Stimulated activated naive CD8-positive, alpha-beta T cell treated with anti-CD3 and anti-CD28 coated beads, Interleukin-15, amount 100 ng/mL, for 72 hours (primary cell): ENCODE measurements around the gene NUP93.

Source experiments
- ATAC-seq: fragments of 150-1000 bp; cut with Tn5 transposase; 2 replicates; pipeline ENCODE4 v1.10.0; 2021; ENCODE audit warnings: mild to moderate bottlenecking, moderate library complexity
- DNase-seq, 2 donors: peaks; one replicate each; pipeline ENCODE4 v3.0.0; 2021 to 2022
- H3K27ac Mint-ChIP-seq, 2 donors: one replicate each; pipeline ENCODE4 v1.8.0; 2022; ENCODE audit warnings: mild to moderate bottlenecking in 2 of 2, mixed read lengths in 2 of 2, moderate library complexity in 2 of 2
- H3K27me3 Mint-ChIP-seq: one replicate; pipeline ENCODE4 v1.8.0; 2022; ENCODE audit warnings: mixed read lengths
- H3K4me1 Mint-ChIP-seq: one replicate; pipeline ENCODE4 v1.8.0; 2022; ENCODE audit warnings: mild to moderate bottlenecking, mixed read lengths
- H3K4me3 Mint-ChIP-seq, 2 donors: one replicate each; pipeline ENCODE4 v1.8.0; 2022; ENCODE audit warnings: mild to moderate bottlenecking in 2 of 2, mixed read lengths in 2 of 2, moderate library complexity in 1 of 2
- H3K9me3 Mint-ChIP-seq, 2 donors: one replicate each; pipeline ENCODE4 v1.8.0; 2022; ENCODE audit warnings: mixed read lengths in 2 of 2

NUP93 gene

DNA sequence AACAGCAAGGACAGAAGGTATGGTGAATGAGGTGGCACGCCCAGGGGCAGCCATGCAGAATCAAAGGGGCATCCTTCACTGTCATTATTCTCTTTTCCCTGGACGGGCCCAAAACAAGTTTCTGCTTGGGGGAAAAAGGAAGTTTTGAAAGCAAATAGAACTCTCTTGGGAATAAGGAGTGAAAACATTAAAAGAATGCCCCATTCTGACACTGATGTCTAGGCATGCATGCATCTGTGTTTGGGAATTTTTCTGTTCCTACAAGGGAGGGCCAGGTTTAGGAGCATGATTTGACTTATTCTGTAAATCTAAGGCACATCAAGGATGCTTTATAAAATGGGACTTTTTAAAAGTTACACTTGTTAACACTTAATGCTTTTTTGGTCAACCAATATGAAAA lies 100.7 kb downstream of the NUP93 start:
- H3K27ac Mint-ChIP-seq: no peak overlapping the region
- ATAC-seq (no peak), DNase-seq (no peak)
- no peak overlapping the region for H3K4me3 Mint-ChIP-seq
- no peaks in the 10 kb centered on the region for H3K27me3 Mint-ChIP-seq
- H3K9me3 Mint-ChIP-seq: no peaks in the 10 kb centered on the region
- peaks cover 6% of the 10 kb centered on the region for H3K4me1 Mint-ChIP-seq

DNA sequence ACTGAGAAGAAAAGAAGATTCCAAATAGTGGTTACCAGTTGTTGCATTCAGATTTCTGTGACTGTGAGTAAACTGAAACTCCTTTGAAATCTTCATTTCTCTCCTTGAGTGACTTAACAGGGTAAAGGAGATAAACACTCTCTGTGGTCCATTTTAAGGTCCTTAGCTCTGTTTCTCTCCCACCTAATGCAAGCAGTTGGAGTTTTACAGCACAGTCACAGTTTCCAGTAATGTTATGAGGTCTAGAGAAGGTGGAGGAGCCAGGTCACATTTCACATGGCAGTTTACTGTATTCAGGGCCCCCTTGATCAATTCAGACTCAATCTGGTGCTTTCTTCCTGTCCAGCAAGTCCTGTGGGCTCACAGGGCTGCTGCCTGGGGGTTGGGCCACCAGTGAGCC lies 102.8 kb downstream of the NUP93 start:
- Mint-ChIP-seq H3K9me3 (no peaks in the 10 kb centered on the region), H3K4me3 (no peak overlapping the region), H3K4me1 (peaks cover 6% of the 10 kb centered on the region), H3K27ac (peak overlapping the region in 1 of 2 donors; percentile 60), H3K27me3 (no peaks in the 10 kb centered on the region)
- ATAC-seq (peak; percentile 59), DNase-seq (no peak)

DNA sequence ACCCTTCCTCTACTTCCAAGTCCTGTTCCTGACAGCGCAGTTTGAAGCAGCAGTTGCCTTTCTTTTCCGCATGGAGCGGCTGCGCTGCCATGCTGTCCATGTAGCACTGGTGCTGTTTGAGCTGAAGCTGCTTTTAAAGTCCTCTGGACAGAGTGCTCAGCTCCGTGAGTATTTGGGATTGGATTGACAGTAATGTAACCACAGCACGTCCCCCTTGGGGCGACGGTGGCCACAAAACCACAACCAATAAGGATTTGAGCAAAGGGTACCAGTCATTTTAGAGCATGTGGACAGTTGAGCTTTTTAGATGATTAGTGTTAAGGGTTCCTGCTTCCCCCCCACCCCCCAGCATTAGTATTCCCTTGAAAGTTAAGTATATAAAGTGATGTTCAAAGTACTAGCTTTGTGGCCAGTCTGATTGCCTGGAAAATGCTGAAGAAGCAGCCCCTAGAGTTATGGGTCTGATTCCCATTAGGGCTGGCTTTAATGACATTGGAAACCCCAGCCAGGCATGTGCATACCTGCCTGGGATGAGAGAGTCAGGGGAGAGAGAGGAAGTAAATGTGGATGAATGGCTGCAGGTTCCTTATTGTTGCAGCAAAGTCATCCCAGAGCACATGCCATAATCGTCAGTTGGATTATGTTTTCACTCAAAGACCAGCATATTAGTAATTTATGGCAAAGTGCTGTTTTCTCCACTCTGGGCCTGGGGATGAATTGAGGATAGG lies 103.5 kb downstream of the NUP93 start:
- Mint-ChIP-seq H3K27me3 (no peaks in the 10 kb centered on the region), H3K4me3 (no peak overlapping the region), H3K4me1 (peaks cover 6% of the 10 kb centered on the region), H3K9me3 (no peaks in the 10 kb centered on the region), H3K27ac (no peak overlapping the region)
- ATAC-seq (no peak), DNase-seq (no peak)

DNA sequence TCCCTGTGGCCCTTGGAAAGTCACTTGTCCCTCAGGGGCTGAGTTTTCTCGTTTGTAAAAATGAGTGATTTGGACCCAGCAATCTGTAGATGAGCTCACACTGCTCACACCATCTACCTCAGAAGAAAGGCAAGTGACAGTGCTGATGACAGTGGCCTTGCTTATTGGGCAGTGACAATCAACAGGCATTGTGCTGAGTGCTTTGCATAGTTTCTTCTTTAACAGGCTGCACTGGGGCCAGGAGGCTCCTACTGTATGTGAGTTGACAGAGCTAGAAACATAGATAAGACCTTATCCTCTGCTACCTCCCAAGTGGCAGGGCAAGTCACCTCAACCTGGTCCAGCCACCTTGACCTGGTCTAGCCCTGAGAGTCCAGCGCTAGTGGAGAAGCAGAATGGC lies 105.4 kb downstream of the NUP93 start:
- Mint-ChIP-seq H3K4me3 (no peak overlapping the region), H3K4me1 (peaks cover 6% of the 10 kb centered on the region), H3K27me3 (no peaks in the 10 kb centered on the region), H3K9me3 (no peaks in the 10 kb centered on the region), H3K27ac (no peak overlapping the region)
- no peak for DNase-seq
- no peak for ATAC-seq

DNA sequence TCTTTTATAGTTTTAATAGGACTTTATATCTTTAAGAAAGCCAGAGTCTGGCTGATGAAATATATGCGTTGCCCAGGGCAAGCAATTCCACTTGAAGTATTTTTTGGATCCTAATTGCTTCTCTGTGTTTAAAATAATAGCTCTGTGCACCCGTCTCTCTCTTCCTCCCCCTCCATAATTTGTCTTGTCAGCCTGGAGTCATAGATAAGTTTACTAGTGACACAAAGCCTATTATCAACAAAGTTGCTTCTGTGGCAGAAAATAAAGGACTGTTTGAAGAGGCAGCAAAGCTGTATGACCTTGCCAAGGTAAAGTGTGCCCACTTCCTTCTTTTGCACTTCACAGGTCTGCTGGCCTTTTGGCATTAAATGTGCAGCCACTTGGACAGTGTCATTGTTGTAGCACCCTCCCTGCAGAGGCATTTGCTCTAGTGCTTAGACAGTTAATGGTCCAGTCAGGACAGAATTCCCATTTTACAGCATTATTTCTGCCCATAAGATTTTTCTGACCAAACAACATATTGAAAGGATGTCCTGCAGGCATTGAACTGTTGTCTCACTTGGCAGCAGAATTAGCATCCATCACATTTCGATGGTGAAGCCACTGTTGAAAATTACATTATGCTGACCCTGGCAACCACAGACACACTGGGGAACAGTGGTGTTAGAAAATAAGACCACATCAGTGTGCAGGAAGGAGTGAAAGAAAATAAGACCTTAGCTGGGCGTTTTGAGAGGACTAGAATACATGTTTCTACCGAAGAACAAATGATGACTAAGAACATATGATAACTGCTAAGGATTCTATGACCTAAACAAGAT lies 106.7 kb downstream of the NUP93 start:
- Mint-ChIP-seq H3K9me3 (no peaks in the 10 kb centered on the region), H3K4me3 (no peak overlapping the region), H3K4me1 (peaks cover 6% of the 10 kb centered on the region), H3K27me3 (no peaks in the 10 kb centered on the region), H3K27ac (peak overlapping the region; percentile 22 to 41)
- DNase-seq (no peak), ATAC-seq (no peak)

DNA sequence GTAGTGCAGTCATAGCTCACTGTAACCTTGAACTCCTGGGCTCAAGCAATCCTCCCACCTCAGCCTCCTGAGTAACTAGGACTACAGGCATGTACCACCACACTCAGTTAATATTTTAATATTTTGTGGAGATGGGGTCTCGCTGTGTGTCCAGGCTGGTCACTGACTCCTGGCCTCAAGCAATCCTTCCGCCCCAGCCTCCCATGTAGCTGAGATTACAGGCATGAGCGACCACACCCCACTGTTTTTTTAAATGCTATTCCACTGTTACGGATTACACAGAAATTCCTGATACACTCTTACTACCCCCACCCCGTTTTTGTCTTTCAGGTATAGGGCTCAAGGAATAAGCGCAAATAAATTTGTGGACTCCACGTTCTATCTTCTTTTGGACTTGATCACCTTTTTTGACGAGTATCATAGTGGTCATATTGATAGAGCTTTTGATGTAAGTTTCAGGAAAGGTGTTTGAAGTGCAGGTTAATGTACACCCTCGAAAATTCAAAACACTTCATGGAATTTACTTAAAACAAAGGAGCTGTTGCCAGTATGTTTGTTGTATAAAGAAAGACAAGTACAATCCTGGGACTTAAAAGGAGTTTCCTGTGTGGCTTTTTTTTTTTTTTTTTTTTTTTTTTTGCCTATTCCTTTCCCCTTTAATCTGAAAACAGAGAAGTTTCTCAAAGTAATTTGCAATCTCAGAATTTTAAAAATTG lies 108.9 kb downstream of the NUP93 start:
- no peak for ATAC-seq

DNA sequence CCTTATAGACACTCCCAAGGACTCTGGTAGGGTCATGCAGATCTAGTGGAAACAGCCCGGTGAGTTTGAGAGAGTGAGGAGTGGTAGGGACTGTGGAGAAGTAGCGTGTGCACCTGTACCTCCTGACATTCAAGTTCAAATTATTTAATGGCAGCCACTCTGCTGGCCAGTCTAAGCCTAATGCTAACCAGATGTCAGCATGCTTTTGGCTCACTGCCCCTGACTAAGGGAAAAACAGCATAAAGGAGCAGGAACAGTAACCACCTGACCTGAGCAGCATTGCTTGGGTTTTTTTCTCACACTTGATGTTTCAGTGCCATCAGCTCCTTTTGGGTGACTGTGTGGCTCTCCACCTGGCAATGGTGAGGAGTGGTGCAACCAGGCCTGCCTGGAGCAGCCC lies 111.3 kb downstream of the NUP93 start:
- DNase-seq: no peak

More for the DNA sequence above, 108.9 kb downstream of the NUP93 start:
- H3K9me3 Mint-ChIP-seq: no peaks in the 10 kb centered on the region
- no peak for DNase-seq
- no peak overlapping the region for H3K4me3 Mint-ChIP-seq
- no peaks in the 10 kb centered on the region for H3K27me3 Mint-ChIP-seq
- H3K4me1 Mint-ChIP-seq: no peaks in the 10 kb centered on the region
- no peak overlapping the region for H3K27ac Mint-ChIP-seq

DNA sequence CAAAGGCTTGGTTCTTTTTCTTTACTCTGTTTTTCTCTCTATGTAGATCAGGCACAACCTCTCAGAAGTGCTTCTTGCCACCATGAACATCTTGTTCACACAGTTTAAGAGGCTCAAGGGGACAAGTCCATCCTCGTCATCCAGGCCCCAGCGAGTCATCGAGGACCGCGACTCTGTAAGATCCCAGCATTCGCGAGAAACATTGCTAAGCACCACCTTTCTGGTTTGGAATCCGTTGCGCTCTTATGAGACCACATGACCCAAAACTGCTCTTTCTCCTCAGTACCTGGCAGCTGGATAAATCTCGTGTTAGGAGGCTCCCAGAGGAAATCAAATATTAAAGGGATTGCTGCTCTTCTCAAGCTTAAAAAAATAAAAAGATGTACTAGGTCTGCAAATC lies 111.7 kb downstream of the NUP93 start:
- no peak overlapping the region for H3K4me3 Mint-ChIP-seq
- no peaks in the 10 kb centered on the region for H3K9me3 Mint-ChIP-seq
- ATAC-seq: no peak
- H3K27ac Mint-ChIP-seq: peak overlapping the region in 1 of 2 donors; percentile 36
- DNase-seq: no peak
- no peaks in the 10 kb centered on the region for H3K27me3 Mint-ChIP-seq
- H3K4me1 Mint-ChIP-seq: peaks cover 1% of the 10 kb centered on the region

More for the DNA sequence above, 111.3 kb downstream of the NUP93 start:
- no peak for ATAC-seq
- peak overlapping the region in 1 of 2 donors; percentile 36 for H3K27ac Mint-ChIP-seq
- no peaks in the 10 kb centered on the region for H3K9me3 Mint-ChIP-seq
- H3K4me3 Mint-ChIP-seq: no peak overlapping the region
- H3K27me3 Mint-ChIP-seq: no peaks in the 10 kb centered on the region
- no peaks in the 10 kb centered on the region for H3K4me1 Mint-ChIP-seq

DNA sequence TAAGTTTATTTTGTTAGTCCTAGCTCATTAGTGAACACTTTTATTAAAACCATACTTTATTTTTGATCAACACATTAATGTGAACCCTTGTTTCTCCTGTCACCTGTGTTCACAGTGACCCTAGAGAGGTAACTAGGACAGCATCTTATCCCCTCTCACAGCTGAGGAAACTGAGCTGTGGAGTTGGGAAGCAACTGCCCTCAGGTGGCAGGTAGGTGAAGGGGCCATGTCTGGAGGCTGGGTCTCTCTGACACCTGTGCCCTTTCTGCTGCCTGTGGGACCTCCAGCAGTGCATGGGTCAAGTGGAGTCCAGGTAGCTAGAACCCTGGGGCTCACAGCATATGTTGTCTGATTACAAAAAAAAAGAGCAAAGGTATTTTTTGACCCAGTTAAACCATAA lies 112.2 kb downstream of the NUP93 start:
- H3K27me3 Mint-ChIP-seq: no peaks in the 10 kb centered on the region
- no peak for DNase-seq
- H3K9me3 Mint-ChIP-seq: no peaks in the 10 kb centered on the region
- H3K4me1 Mint-ChIP-seq: peaks cover 6% of the 10 kb centered on the region
- H3K4me3 Mint-ChIP-seq: no peak overlapping the region
- no peak overlapping the region for H3K27ac Mint-ChIP-seq
- no peak for ATAC-seq

DNA sequence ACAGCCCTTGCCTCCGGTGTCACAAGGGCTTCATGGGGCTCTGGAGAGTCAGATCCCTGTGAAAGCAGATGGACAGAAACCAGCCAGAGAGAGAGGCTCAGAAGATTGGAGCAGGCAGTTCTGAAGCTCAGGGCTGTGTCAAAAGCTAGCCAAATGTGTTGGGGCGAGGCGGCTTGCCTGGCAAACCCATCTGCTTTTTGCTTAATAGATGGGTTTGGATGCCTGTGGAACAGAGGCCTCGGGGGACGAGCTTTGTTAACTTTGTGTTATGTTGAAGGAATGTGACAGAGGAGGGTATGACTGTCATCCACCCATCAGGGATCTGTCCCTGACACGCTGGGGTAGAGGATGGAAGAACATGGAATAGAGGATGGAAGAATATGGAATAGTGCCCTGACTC lies 114.1 kb downstream of the NUP93 start:
- Mint-ChIP-seq H3K4me1 (peaks cover 25% of the 10 kb centered on the region), H3K27ac (peak overlapping the region in 1 of 2 donors; percentile 86), H3K27me3 (no peaks in the 10 kb centered on the region), H3K9me3 (no peaks in the 10 kb centered on the region), H3K4me3 (no peak overlapping the region)
- DNase-seq (no peak), ATAC-seq (no peak)

DNA sequence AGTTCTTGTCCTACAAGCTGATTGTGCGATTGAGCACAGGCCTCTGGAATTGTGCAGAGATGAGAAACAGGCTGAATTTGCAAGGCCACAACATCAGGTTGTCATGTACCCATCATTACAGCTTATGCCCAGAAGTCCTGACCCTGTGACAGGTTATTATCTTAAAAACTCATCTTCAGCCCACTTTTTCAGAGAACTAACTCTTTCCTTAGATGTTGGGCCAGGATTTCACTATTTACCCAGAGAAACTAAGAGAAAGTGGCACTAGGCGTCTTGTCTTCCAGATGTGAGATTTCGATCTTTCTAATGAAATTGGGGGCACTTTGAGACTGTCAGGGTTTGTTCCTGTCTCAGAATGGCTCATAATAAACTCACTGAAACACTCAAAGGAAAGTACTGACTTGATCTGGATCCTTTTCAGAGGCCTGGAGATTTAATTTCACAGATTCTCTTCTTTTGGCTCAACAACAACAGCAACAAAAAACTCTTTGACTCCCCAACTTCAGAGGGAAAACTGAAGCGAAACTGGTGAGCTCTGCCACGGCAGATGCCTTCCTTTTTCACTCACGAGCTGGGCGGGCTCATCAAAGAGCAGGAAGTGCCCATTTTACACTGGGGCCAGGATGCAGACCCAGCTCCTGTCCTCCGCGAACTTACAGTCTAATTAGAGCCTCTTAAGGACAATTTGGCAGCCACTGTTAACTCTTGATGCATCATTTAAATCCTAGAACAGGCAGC lies 117.4 kb downstream of the NUP93 start:
- H3K9me3 Mint-ChIP-seq: no peaks in the 10 kb centered on the region
- no peak for DNase-seq
- peak; percentile 60 for ATAC-seq
- peaks cover 40% of the 10 kb centered on the region for H3K4me1 Mint-ChIP-seq
- no peak overlapping the region for H3K4me3 Mint-ChIP-seq
- peak overlapping the region; percentile 19 to 29 for H3K27ac Mint-ChIP-seq
- no peaks in the 10 kb centered on the region for H3K27me3 Mint-ChIP-seq

DNA sequence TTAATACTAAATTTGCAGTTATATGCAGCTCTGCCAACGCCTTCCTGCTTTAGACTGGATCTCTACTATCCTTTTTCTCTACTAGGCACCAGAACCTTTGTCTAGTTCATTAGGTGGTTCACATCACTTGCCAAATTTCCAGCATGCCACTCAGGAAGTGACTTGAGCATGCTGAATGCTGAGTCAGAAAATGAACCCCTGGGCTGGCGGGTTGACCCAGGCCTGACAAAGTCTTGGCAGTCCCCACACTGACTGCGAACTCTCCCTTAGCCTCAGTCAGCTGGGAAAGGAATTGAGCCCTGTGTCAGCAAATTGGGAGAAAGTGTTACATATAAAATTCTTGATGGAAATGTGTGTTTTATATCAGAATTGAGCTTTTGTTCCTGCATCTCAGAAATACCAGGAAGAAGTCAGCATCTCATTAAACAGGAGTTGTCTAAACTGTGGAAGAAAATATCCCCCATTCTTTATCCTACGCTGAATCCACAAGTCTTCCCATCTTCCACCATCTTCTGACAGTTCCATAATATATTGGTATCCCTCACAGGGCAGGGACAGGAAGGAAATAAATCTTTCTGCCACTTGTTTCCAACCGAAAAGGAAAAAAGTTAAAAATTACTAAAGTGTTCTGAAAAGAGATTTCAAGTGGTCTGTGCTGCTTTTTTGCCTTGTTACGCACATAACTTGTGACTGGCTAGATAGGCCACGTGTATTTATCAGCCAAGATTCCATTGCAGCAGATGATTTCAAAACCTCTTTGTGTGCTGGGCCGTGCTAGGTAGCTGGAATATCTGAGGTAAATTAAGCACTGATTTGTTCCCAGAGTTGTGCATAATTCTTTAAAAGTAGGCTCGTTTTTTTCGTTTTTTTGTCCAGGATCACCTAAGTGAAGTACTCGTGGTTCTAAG lies 118.4 kb downstream of the NUP93 start:
- DNase-seq (no peak), ATAC-seq (no peak)
- H3K4me3 Mint-ChIP-seq: peak overlapping the region in 1 of 2 donors; percentile 34
- no peaks in the 10 kb centered on the region for H3K9me3 Mint-ChIP-seq
- H3K4me1 Mint-ChIP-seq: peaks cover 40% of the 10 kb centered on the region
- H3K27ac Mint-ChIP-seq: peak overlapping the region; percentile 29 to 96
- H3K27me3 Mint-ChIP-seq: no peaks in the 10 kb centered on the region

DNA sequence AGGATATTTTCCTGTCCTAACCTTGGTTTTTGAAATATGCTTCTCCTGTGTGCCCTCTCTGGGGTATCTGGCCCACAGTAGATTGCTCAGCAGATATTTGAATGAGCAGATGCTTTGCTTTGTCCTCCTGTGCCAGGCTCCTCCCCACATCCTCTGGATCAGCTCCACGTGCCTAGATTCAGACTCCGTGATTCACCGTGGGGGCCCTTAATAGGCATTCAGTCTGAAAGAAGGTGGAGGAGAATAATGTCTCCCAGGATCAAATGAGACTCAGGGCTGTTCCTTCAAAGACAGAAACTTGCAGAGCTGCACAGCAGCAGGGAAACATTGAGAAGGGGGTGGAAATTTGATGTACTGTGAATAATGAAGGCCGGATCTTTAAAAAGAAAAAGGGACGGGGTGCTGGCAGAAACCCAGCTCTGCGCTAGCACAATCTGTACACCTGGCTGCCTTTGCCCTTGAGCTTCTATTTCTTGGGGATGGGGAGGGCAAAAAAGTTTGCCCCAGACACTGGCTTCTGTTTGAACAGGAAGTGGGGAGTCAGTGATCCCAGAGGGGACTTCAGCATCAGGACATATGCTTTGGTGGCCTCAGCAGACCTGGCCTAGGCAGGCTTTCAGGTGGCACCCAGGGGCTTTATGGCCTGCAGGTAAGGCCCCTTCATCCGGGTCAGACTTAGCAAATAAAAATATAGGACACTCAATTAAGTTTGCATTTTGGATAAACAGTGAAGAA lies 119.2 kb downstream of the NUP93 start:
- Mint-ChIP-seq H3K4me1 (peaks cover 40% of the 10 kb centered on the region), H3K9me3 (no peaks in the 10 kb centered on the region), H3K4me3 (no peak overlapping the region), H3K27me3 (no peaks in the 10 kb centered on the region), H3K27ac (no peak overlapping the region)
- ATAC-seq: no peak
- DNase-seq: no peak
